HepG2 (cell line): ENCODE data around the gene PDLIM5. TPM values are rescaled to one million over a fixed set of nuclear protein-coding genes. Genes with fewer than 3 reads are reported as not detected.

Experiments
- ATAC-seq: fragments of 200-7000 bp; cut with Tn5 transposase; 3 replicates; pipeline ENCODE4 v1.9.1; 2020; ENCODE audit warnings: mild to moderate bottlenecking, moderate library complexity
- BruUV-seq: library from RNA; stranded (reverse); fragments of 400-500 nt; replicated peaks from 2 replicates; lab custom pipeline; 2021; lab: Mats Ljungman, UMichigan
- CTCF ChIA-PET: fragments of 300-600 bp; formaldehyde crosslinking; extraction: SDS; loops from one replicate; lab custom pipeline; 2021; ENCODE audit warnings: low total read pairs, inconsistent platforms, low intra/inter-chr PET ratio; lab: Yijun Ruan, JAX
- POLR2A ChIA-PET: fragments of 350-600 bp; sonication (Branson Sonifier 250); formaldehyde crosslinking; loops from one replicate; lab custom pipeline; 2020; ENCODE audit warnings: antibody characterized with exemption, inconsistent platforms; lab: Yijun Ruan, JAX
- DNase-seq: peaks from one replicate; pipeline ENCODE4 v3.0.0-alpha.2; 2015; ENCODE audit warnings: low spot score
- FAIRE-seq: peaks from 3 replicates; lab custom pipeline; 2011; peaks lifted over from hg19 to GRCh38; lab: Jason Lieb, UNC
- H2AFZ ChIP-seq: one replicate; pipeline ENCODE4 v1.6.1; 2011; ENCODE audit warnings: low read length, inconsistent platforms
- H3K27ac ChIP-seq: fragments of 300-600 bp; 3 replicates; pipeline ENCODE4 v1.8.0; 2011; ENCODE audit warnings: mixed run types, mild to moderate bottlenecking, mixed read lengths, low read length, inconsistent platforms; ENCODE audit not compliant: insufficient read depth; ENCODE audit errors: extremely low read length
- H3K27me3 ChIP-seq, 2 experiments: fragments of 200-600 bp in 1 of 2; 2 replicates in 1 of 2; 3 replicates in 1 of 2; pipeline versions ENCODE4 v1.6.0 to v1.8.0; 2011; ENCODE audit warnings: low read length in 2 of 2, mild to moderate bottlenecking in 2 of 2, moderate library complexity in 2 of 2, inconsistent platforms in 1 of 2; ENCODE audit not compliant: insufficient read depth in 2 of 2, control insufficient read depth in 1 of 2
- H3K36me3 ChIP-seq, 2 experiments: fragments of 200-600 bp in 1 of 2; replicated peaks in 1 of 2; 2 replicates in 1 of 2; 3 replicates in 1 of 2; pipeline versions ENCODE4 v1.5.1 to v1.8.0; 2011; ENCODE audit warnings: low read length in 2 of 2, inconsistent platforms in 1 of 2; ENCODE audit not compliant: insufficient read depth in 2 of 2, control insufficient read depth in 1 of 2
- H3K4me1 ChIP-seq: 2 replicates; pipeline ENCODE4 v1.5.1; 2012; ENCODE audit warnings: low read length, inconsistent platforms; ENCODE audit not compliant: insufficient read depth
- H3K4me2 ChIP-seq: 2 replicates; pipeline ENCODE4 v1.6.0; 2011; ENCODE audit warnings: low read depth, low read length, inconsistent platforms
- H3K4me3 ChIP-seq, 3 experiments: fragments of 200-600 bp in 1 of 3; sonication (generic), shearing (Covaris generic) in 1 of 3; replicated peaks in 1 of 3; 2 replicates each; pipeline ENCODE4 v1.5.1; 2011 to 2016; ENCODE audit warnings: low read length in 3 of 3, inconsistent platforms in 2 of 3, low read depth in 2 of 3, mild to moderate bottlenecking in 2 of 3, control low read depth in 1 of 3, mixed read lengths in 1 of 3; ENCODE audit not compliant: insufficient read depth in 1 of 3
- H3K79me2 ChIP-seq: one replicate; pipeline ENCODE4 v1.6.1; 2011; ENCODE audit warnings: low read length, inconsistent platforms; ENCODE audit not compliant: insufficient read depth
- H3K9ac ChIP-seq: 2 replicates; pipeline ENCODE4 v1.6.0; 2011; ENCODE audit warnings: mild to moderate bottlenecking, low read depth, low read length, inconsistent platforms; ENCODE audit not compliant: insufficient read depth
- H3K9me3 ChIP-seq: 2 replicates; pipeline ENCODE4 v1.5.1; 2012; ENCODE audit warnings: mild to moderate bottlenecking, low read length
- H4K20me1 ChIP-seq: 2 replicates; pipeline ENCODE4 v1.6.0; 2011; ENCODE audit warnings: inconsistent platforms, mild to moderate bottlenecking, low read length, moderate library complexity; ENCODE audit not compliant: insufficient read depth
- CAMTA2 ChIP-seq: sonication (generic); formaldehyde crosslinking; IDR thresholded peaks from 2 replicates; pipeline ENCODE4 v1.4.0; 2020; ENCODE audit warnings: mild to moderate bottlenecking, missing genetic modification reagents, borderline replicate concordance
- CSRNP2 ChIP-seq: sonication (generic); formaldehyde crosslinking; conservative IDR thresholded peaks from 2 replicates; pipeline ENCODE4 v1.8.0; 2022; ENCODE audit warnings: low read depth, missing genetic modification reagents
- EZH2 ChIP-seq: conservative IDR thresholded peaks from 2 replicates; pipeline ENCODE4 v1.6.1; 2012; ENCODE audit warnings: mild to moderate bottlenecking, low read depth, low read length, moderate library complexity
- KAT8 ChIP-seq: IDR thresholded peaks from 2 replicates; pipeline ENCODE4 v1.6.1; 2016; ENCODE audit warnings: missing genetic modification reagents, missing compliant biosample characterization
- LCORL ChIP-seq, 2 experiments: fragments of 450-650 bp in 1 of 2; sonication (generic) in 1 of 2; formaldehyde crosslinking in 1 of 2; IDR thresholded peaks; 2 replicates each; pipeline versions ENCODE4 v1.5.0 to v1.6.1; 2017 to 2020; ENCODE audit warnings: antibody characterized with exemption in 1 of 2, missing genetic modification reagents in 1 of 2
- POLR2A ChIP-seq, 2 experiments: IDR thresholded peaks; 2 replicates each; pipeline ENCODE4 v1.6.1; 2011; ENCODE audit warnings: low read depth in 2 of 2, low read length in 2 of 2, mild to moderate bottlenecking in 1 of 2, moderate library complexity in 1 of 2; ENCODE audit not compliant: insufficient read depth in 1 of 2
- SALL2 ChIP-seq: sonication (generic); formaldehyde crosslinking; IDR thresholded peaks from 2 replicates; pipeline ENCODE4 v1.8.1; 2023; ENCODE audit warnings: mild to moderate bottlenecking, missing genetic modification reagents, inconsistent platforms
- STAG1 ChIP-seq: sonication (generic); formaldehyde crosslinking; IDR thresholded peaks from 2 replicates; pipeline ENCODE4 v1.4.0; 2020; ENCODE audit warnings: missing genetic modification reagents
- TRIM24 ChIP-seq: sonication (generic); formaldehyde crosslinking; IDR thresholded peaks from 2 replicates; pipeline ENCODE4 v1.8.0; 2022; ENCODE audit warnings: mild to moderate bottlenecking, missing genetic modification reagents
- ZNF160 ChIP-seq: sonication (generic); formaldehyde crosslinking; IDR thresholded peaks from 2 replicates; pipeline ENCODE4 v1.8.0; 2022; ENCODE audit warnings: mild to moderate bottlenecking, inconsistent platforms, missing genetic modification reagents
- ZNF24 ChIP-seq: fragments of 450-650 bp; IDR thresholded peaks from 2 replicates; pipeline ENCODE4 v1.6.1; 2017; ENCODE audit warnings: antibody characterized with exemption, mild to moderate bottlenecking
- WGBS: methylation state at CpG from one replicate; pipeline ENCODE4 v1.1.6; 2017; ENCODE audit warnings: low lambda C conversion rate; 5-methylcytosine and 5-hydroxymethylcytosine counted together
- in situ Hi-C: cut with HindIII; loops from 2 replicates; pipeline ENCODE4 v1.10.0; 2017; ENCODE audit warnings: low pct_unique_long_range_greater_than_20kb; ENCODE audit not compliant: extremely low pct_ligation_motif_present
- intact Hi-C: fragments of 100-400 bp; cut with micrococcal nuclease; formaldehyde crosslinking; loops from one replicate; pipeline ENCODE4 v1.10.0; 2022; ENCODE audit not compliant: unreplicated experiment
- polyA plus RNA-seq, 8 experiments: library from polyadenylated mRNA; depleted of rRNA in 3 of 8; stranded (reverse) in 7 of 8; unstranded in 1 of 8; fragments of >200 nt; fragmentation: Illumina TruSeq in 4 of 8; extraction: Trizol in 4 of 8; gene quantifications; 2 replicates each; pipeline versions ENCODE4 v1.2.1 to v1.2.3, GENCODE V29; 2011 to 2016; ENCODE audit warnings: low read depth in 4 of 8, missing spikeins in 1 of 8, mixed read lengths in 1 of 8; ENCODE audit not compliant: insufficient read depth in 1 of 8
- total RNA-seq, 5 experiments: library from RNA; depleted of rRNA; stranded (reverse); fragments of >200 nt; fragmentation: Illumina TruSeq; extraction: Trizol; gene quantifications; 2 replicates each; pipeline ENCODE4 v1.2.3, GENCODE V29; 2016; ENCODE audit warnings: low read depth in 1 of 5
- TF ChIP-seq, protein P1 (sequence below): sonication (generic); formaldehyde crosslinking; IDR thresholded peaks from 2 replicates; pipeline ENCODE4 v1.4.0; 2020; ENCODE audit warnings: missing genetic modification reagents

Gene PDLIM5
- total and polyA plus RNA-seq, 2 of the 13 experiments (the other 11 are each of a cell fraction or from before 2014, with no cell fraction given): 52.8 to 119 TPM

GRCh38 chr4:94439606-94440005 is 12.1 kb upstream of the PDLIM5 start:
- no peak for TF ChIP-seq CAMTA2
- TF ChIP-seq, protein P1, sequence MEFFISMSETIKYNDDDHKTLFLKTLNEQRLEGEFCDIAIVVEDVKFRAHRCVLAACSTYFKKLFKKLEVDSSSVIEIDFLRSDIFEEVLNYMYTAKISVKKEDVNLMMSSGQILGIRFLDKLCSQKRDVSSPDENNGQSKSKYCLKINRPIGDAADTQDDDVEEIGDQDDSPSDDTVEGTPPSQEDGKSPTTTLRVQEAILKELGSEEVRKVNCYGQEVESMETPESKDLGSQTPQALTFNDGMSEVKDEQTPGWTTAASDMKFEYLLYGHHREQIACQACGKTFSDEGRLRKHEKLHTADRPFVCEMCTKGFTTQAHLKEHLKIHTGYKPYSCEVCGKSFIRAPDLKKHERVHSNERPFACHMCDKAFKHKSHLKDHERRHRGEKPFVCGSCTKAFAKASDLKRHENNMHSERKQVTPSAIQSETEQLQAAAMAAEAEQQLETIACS (CRISPR knock-in tag): no peak
- no peak for TF ChIP-seq TRIM24
- TF ChIP-seq POLR2A (IDR thresholded peaks at IDR 0.05; ENCODE audit: insufficient read depth in 1 of 2, low read depth in 2 of 2, low read length in 2 of 2): no peak
- no peak for TF ChIP-seq EZH2
- no peak for TF ChIP-seq LCORL (IDR thresholded peaks at IDR 0.05)
- no peak for TF ChIP-seq LCORL (CRISPR knock-in tag; IDR thresholded peaks at IDR 0.05)
- TF ChIP-seq KAT8: no peak
- no peak for TF ChIP-seq SALL2 (CRISPR knock-in tag)
- TF ChIP-seq ZNF160 (CRISPR knock-in tag): no peak
- TF ChIP-seq ZNF24: no peak
- TF ChIP-seq CSRNP2 (CRISPR knock-in tag): no peak
- TF ChIP-seq STAG1 (CRISPR knock-in tag): no peak
- in situ Hi-C loops (no loop called here), intact Hi-C loops (no loop called here)
- Histone ChIP-seq H3K9me3 (peaks cover under 1% of the 10 kb centered on the region; the same call in 1 of the 2 replicates), H3K9ac (no peak overlapping the region), H3K27ac (no peak overlapping the region), H2AFZ (no peak overlapping the region), H3K27me3 (no peaks in the 10 kb centered on the region), H3K4me1 (peaks cover 11% of the 10 kb centered on the region), H3K4me2 (no peak overlapping the region), H3K36me3 (no peaks in the 10 kb centered on the region), H4K20me1 (no peaks in the 10 kb centered on the region), H3K4me3 (no peak overlapping the region), H3K79me2 (no peaks in the 10 kb centered on the region)
- BruUV-seq: no TSS peak
- ATAC-seq: no peak
- POLR2A ChIA-PET: no interaction called here
- FAIRE-seq: no peak
- no peak for DNase-seq
- CTCF ChIA-PET: no interaction called here
- WGBS: 60% methylated on average over 2 of the region's 2 CpGs
